OCI-LY1 (cell line): Measurements from ENCODE around the gene MRPS27.

Source experiments
- H2AFZ ChIP-seq: fragments of 200-600 bp; sonication (generic), shearing (Covaris generic); 2 replicates; pipeline ENCODE4 v1.6.0; 2014; ENCODE audit warnings: antibody characterized with exemption, mild to moderate bottlenecking, low read length
- H3F3A ChIP-seq: fragments of 200-600 bp; sonication (generic), shearing (Covaris generic); 2 replicates; pipeline ENCODE4 v1.6.0; 2014; ENCODE audit warnings: mild to moderate bottlenecking, antibody characterized with exemption, low read length, moderate library complexity; ENCODE audit not compliant: insufficient read depth
- H3K27ac ChIP-seq: fragments of 200-600 bp; sonication (generic); 2 replicates; pipeline ENCODE4 v1.5.1; 2014; ENCODE audit warnings: low read length, mixed run types, mild to moderate bottlenecking, low read depth; ENCODE audit not compliant: poor library complexity, severe bottlenecking
- H3K27me3 ChIP-seq: fragments of 200-600 bp; sonication (generic); 2 replicates; pipeline ENCODE4 v1.6.0; 2014; ENCODE audit warnings: antibody characterized with exemption, mild to moderate bottlenecking, low read length, moderate library complexity; ENCODE audit not compliant: insufficient read depth
- H3K36me3 ChIP-seq: fragments of 200-600 bp; sonication (generic); 2 replicates; pipeline ENCODE4 v1.6.1; 2014; ENCODE audit warnings: mild to moderate bottlenecking, antibody characterized with exemption, low read length, moderate library complexity, mixed read lengths; ENCODE audit not compliant: insufficient read depth
- H3K4me1 ChIP-seq: fragments of 200-600 bp; sonication (generic); 2 replicates; pipeline ENCODE4 v1.5.1; 2014; ENCODE audit warnings: mild to moderate bottlenecking, low read length, moderate library complexity; ENCODE audit not compliant: insufficient read depth, severe bottlenecking
- H3K4me2 ChIP-seq: fragments of 200-600 bp; sonication (generic), shearing (Covaris generic); 2 replicates; pipeline ENCODE4 v1.6.1; 2014; ENCODE audit warnings: low read length
- H3K4me3 ChIP-seq: fragments of 200-600 bp; sonication (generic); 2 replicates; pipeline ENCODE4 v1.5.1; 2014; ENCODE audit warnings: low read length, low read depth, mild to moderate bottlenecking, mixed read lengths; ENCODE audit not compliant: poor library complexity, severe bottlenecking
- H3K79me2 ChIP-seq: fragments of 200-600 bp; shearing (Covaris generic); 2 replicates; pipeline ENCODE4 v1.6.1; 2016; ENCODE audit warnings: mixed run types, low read length, mixed read lengths; ENCODE audit not compliant: insufficient read depth
- H3K9ac ChIP-seq: fragments of 200-600 bp; sonication (generic), shearing (Covaris generic); 2 replicates; pipeline ENCODE4 v1.6.1; 2014; ENCODE audit warnings: mild to moderate bottlenecking, low read length, mixed read lengths
- H3K9me2 ChIP-seq: fragments of 200-600 bp; sonication (generic), shearing (Covaris generic); 2 replicates; pipeline ENCODE4 v1.6.1; 2014; ENCODE audit warnings: low read depth, mild to moderate bottlenecking, low read length, mixed read lengths
- H3K9me3 ChIP-seq: fragments of 200-600 bp; shearing (Covaris generic); 2 replicates; pipeline ENCODE4 v1.6.1; 2014; ENCODE audit warnings: low read length, mixed read lengths
- H4K20me1 ChIP-seq: fragments of 200-600 bp; sonication (generic), shearing (Covaris generic); 2 replicates; pipeline ENCODE4 v1.6.0; 2016; ENCODE audit warnings: mild to moderate bottlenecking, low read length; ENCODE audit not compliant: insufficient read depth
- EZH2 ChIP-seq: fragments of 200-600 bp; sonication (generic), shearing (Covaris generic); IDR thresholded peaks from 2 replicates; pipeline ENCODE4 v1.8.0; 2017; ENCODE audit warnings: borderline replicate concordance, mixed run types, mild to moderate bottlenecking, antibody characterized with exemption, low read length, moderate library complexity, mixed read lengths
- TF ChIP-seq, protein P1 (sequence below): fragments of 200-600 bp; sonication (generic), shearing (Covaris generic); IDR thresholded peaks from 2 replicates; pipeline ENCODE4 v1.5.1; 2017; ENCODE audit warnings: mild to moderate bottlenecking, antibody characterized with exemption, low read length, moderate library complexity, mixed read lengths

Gene MRPS27

DNA sequence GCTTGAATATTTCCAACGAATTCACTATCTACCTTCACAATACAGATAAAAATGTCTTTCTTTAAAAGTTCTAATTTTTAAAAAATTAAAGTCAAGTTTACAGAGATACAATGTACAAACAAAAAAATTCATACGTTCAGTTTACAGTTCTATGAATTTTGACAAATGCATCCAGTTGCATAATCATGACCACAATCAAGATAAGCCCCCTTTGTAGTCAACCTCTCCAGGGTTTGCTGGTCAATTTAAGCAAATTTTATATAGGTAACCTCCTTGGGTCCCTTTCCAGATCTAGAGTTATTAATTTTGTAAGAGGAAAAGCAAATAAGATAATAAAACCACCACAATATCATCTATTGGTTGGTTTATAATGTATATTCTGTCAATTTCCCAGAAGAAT is 76.3 kb downstream of the MRPS27 start:
- TF ChIP-seq, protein P1, sequence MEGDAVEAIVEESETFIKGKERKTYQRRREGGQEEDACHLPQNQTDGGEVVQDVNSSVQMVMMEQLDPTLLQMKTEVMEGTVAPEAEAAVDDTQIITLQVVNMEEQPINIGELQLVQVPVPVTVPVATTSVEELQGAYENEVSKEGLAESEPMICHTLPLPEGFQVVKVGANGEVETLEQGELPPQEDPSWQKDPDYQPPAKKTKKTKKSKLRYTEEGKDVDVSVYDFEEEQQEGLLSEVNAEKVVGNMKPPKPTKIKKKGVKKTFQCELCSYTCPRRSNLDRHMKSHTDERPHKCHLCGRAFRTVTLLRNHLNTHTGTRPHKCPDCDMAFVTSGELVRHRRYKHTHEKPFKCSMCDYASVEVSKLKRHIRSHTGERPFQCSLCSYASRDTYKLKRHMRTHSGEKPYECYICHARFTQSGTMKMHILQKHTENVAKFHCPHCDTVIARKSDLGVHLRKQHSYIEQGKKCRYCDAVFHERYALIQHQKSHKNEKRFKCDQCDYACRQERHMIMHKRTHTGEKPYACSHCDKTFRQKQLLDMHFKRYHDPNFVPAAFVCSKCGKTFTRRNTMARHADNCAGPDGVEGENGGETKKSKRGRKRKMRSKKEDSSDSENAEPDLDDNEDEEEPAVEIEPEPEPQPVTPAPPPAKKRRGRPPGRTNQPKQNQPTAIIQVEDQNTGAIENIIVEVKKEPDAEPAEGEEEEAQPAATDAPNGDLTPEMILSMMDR: no peak
- no peak for TF ChIP-seq EZH2
- no peak overlapping the region for H3K9ac ChIP-seq
- H3K36me3 ChIP-seq: peaks cover under 1% of the 10 kb centered on the region; the same call in 1 of the 2 replicates
- peaks cover 34% of the 10 kb centered on the region for H3K79me2 ChIP-seq
- no peak overlapping the region for H3K4me2 ChIP-seq
- H3K9me3 ChIP-seq: no peaks in the 10 kb centered on the region
- no peaks in the 10 kb centered on the region for H3K9me2 ChIP-seq
- peaks cover 40% of the 10 kb centered on the region for H3K4me1 ChIP-seq
- no peaks in the 10 kb centered on the region for H3F3A ChIP-seq
- no peaks in the 10 kb centered on the region for H4K20me1 ChIP-seq
- H2AFZ ChIP-seq: no peak overlapping the region
- no peaks in the 10 kb centered on the region for H3K27me3 ChIP-seq
- no peak overlapping the region for H3K4me3 ChIP-seq
- no peak overlapping the region for H3K27ac ChIP-seq

GRCh38 chr5:72242796-72243475 is 77.1 kb downstream of the MRPS27 start:
- Histone ChIP-seq H3K9ac (no peak overlapping the region), H3K9me3 (no peaks in the 10 kb centered on the region), H3K4me3 (no peak overlapping the region), H3K79me2 (peaks cover 30% of the 10 kb centered on the region), H3K9me2 (no peaks in the 10 kb centered on the region), H4K20me1 (no peaks in the 10 kb centered on the region), H3K36me3 (peaks cover 8% of the 10 kb centered on the region; the same call in 1 of the 2 replicates), H3K27ac (no peak overlapping the region), H3K27me3 (no peaks in the 10 kb centered on the region), H3K4me2 (no peak overlapping the region), H3F3A (no peaks in the 10 kb centered on the region), H2AFZ (no peak overlapping the region), H3K4me1 (peaks cover 40% of the 10 kb centered on the region)
- no peak for TF ChIP-seq EZH2
- TF ChIP-seq, protein P1: no peak

GRCh38 chr5:72241346-72242003 is 78.6 kb downstream of the MRPS27 start:
- no peaks in the 10 kb centered on the region for H3K27me3 ChIP-seq
- no peak overlapping the region for H3K9ac ChIP-seq
- peaks cover 21% of the 10 kb centered on the region for H3K79me2 ChIP-seq
- H3K9me2 ChIP-seq: no peaks in the 10 kb centered on the region
- H3K9me3 ChIP-seq: no peaks in the 10 kb centered on the region
- H3K27ac ChIP-seq: no peak overlapping the region
- peaks cover 31% of the 10 kb centered on the region for H3K4me1 ChIP-seq
- no peaks in the 10 kb centered on the region for H3F3A ChIP-seq
- H3K4me3 ChIP-seq: no peak overlapping the region
- TF ChIP-seq, protein P1: no peak
- TF ChIP-seq EZH2: no peak
- H3K36me3 ChIP-seq: peaks cover 23% of the 10 kb centered on the region
- no peak overlapping the region for H2AFZ ChIP-seq
- H4K20me1 ChIP-seq: no peaks in the 10 kb centered on the region
- H3K4me2 ChIP-seq: no peak overlapping the region
